Fibroblast of lung (primary cell): Measurements from ENCODE around the gene C2CD4B. TPM values are rescaled to one million over a fixed set of nuclear protein-coding genes. Genes with fewer than 3 reads are reported as not detected.

Experiments used
- DNase-seq, 2 donors: peaks; one replicate each; pipeline versions ENCODE4 v3.0.0 to v3.0.0-alpha.2; 2010; ENCODE audit warnings: low read depth in 2 of 2
- H2AFZ ChIP-seq: 2 replicates; pipeline ENCODE4 v1.5.1; 2012; ENCODE audit warnings: low read length, control low read depth, inconsistent platforms
- H3K27ac ChIP-seq: 2 replicates; pipeline ENCODE4 v1.5.1; 2011; ENCODE audit warnings: low read length, control low read depth; ENCODE audit not compliant: insufficient read depth
- H3K27me3 ChIP-seq: 2 replicates; pipeline ENCODE4 v1.5.1; 2011; ENCODE audit warnings: mild to moderate bottlenecking, low read length; ENCODE audit not compliant: control insufficient read depth, insufficient read depth
- H3K36me3 ChIP-seq: 2 replicates; pipeline ENCODE4 v1.5.1; 2011; ENCODE audit warnings: low read length; ENCODE audit not compliant: control insufficient read depth, insufficient read depth
- H3K4me1 ChIP-seq: 2 replicates; pipeline ENCODE4 v1.5.1; 2011; ENCODE audit warnings: low read length; ENCODE audit not compliant: control insufficient read depth, insufficient read depth; ENCODE audit errors: extremely low read depth
- H3K4me2 ChIP-seq: 2 replicates; pipeline ENCODE4 v1.5.1; 2011; ENCODE audit warnings: low read length, control low read depth; ENCODE audit not compliant: insufficient read depth; ENCODE audit errors: extremely low read depth
- H3K4me3 ChIP-seq, 4 experiments: fragments of 200-600 bp in 1 of 4; sonication (generic) in 1 of 4; replicated peaks in 1 of 4; 2 replicates each; pipeline ENCODE4 v1.5.1; 2011 to 2016; ENCODE audit warnings: low read length in 4 of 4, low read depth in 3 of 4, mild to moderate bottlenecking in 3 of 4, control low read depth in 2 of 4, inconsistent platforms in 1 of 4, mixed read lengths in 1 of 4; ENCODE audit not compliant: insufficient read depth in 1 of 4; ENCODE audit errors: control extremely low read depth in 1 of 4
- H3K79me2 ChIP-seq: 2 replicates; pipeline ENCODE4 v1.5.1; 2012; ENCODE audit warnings: mild to moderate bottlenecking, low read length, inconsistent platforms; ENCODE audit not compliant: control insufficient read depth, insufficient read depth
- H3K9ac ChIP-seq: 2 replicates; pipeline ENCODE4 v1.5.1; 2011; ENCODE audit warnings: mild to moderate bottlenecking, low read length, control low read depth; ENCODE audit not compliant: insufficient read depth
- H3K9me3 ChIP-seq: 2 replicates; pipeline ENCODE4 v1.5.1; 2012; ENCODE audit warnings: low read depth, low read length; ENCODE audit not compliant: control insufficient read depth, insufficient read depth
- H4K20me1 ChIP-seq: 2 replicates; pipeline ENCODE4 v1.5.1; 2011; ENCODE audit warnings: low read length; ENCODE audit not compliant: control insufficient read depth, insufficient read depth; ENCODE audit errors: extremely low read depth
- CTCF ChIP-seq, 2 donors: IDR thresholded peaks in 1 of 2; conservative IDR thresholded peaks in 1 of 2; 1 replicate in 1 of 2; 2 replicates in 1 of 2; pipeline ENCODE4 v1.5.1; 2011 to 2012; ENCODE audit warnings: low read length in 2 of 2, control low read depth in 1 of 2, inconsistent platforms in 1 of 2, low read depth in 1 of 2, mild to moderate bottlenecking in 1 of 2
- EZH2 ChIP-seq: IDR thresholded peaks from 2 replicates; pipeline ENCODE4 v1.5.1; 2012; ENCODE audit warnings: low read length, control low read depth, mild to moderate bottlenecking; ENCODE audit errors: missing control alignments
- polyA plus RNA-seq, 2 donors: library from polyadenylated mRNA; depleted of rRNA in 1 of 2; stranded (reverse) in 1 of 2; unstranded in 1 of 2; fragments of >200 nt; gene quantifications; 2 replicates each; pipeline ENCODE4 v1.2.1, GENCODE V29; 2011 to 2012; ENCODE audit warnings: missing spikeins in 1 of 2
- total RNA-seq: library from RNA; depleted of rRNA; stranded (reverse); fragments of >200 nt; gene quantifications from 2 replicates; pipeline ENCODE4 v1.2.1, GENCODE V29; 2014

C2CD4B gene
- total and polyA plus RNA-seq, 2 donors (not counting 1 experiment from before 2014, with no cell fraction given), result not detected

- H3K27me3 ChIP-seq, result peaks cover 7% of the 10 kb centered on the region
- H3K79me2 ChIP-seq, result no peaks in the 10 kb centered on the region
- no peak overlapping the region for H3K4me2 ChIP-seq
- H3K4me1 ChIP-seq, result no peaks in the 10 kb centered on the region
- no peak overlapping the region for H3K9ac ChIP-seq
- no peaks in the 10 kb centered on the region for H3K36me3 ChIP-seq
- H3K27ac ChIP-seq, result no peak overlapping the region
- H2AFZ ChIP-seq, result no peak overlapping the region
- H4K20me1 ChIP-seq, result no peaks in the 10 kb centered on the region
- no peak for TF ChIP-seq CTCF (conservative IDR thresholded peaks at IDR 0.05 in 1 of 2, IDR thresholded peaks at IDR 0.05 in 1 of 2; ENCODE audit: low read depth in 1 of 2, low read length in 2 of 2)
- no peak for TF ChIP-seq EZH2
- no peaks in the 10 kb centered on the region for H3K9me3 ChIP-seq
- H3K4me3 ChIP-seq, result no peak overlapping the region
- no peak for DNase-seq
Measured at GRCh38 chr15:62186578-62186977, 21.5 kb upstream of the C2CD4B start.

GRCh38 chr15:62183130-62183529, 18.0 kb upstream of the C2CD4B start:
- no peak overlapping the region for H2AFZ ChIP-seq
- H3K27me3 ChIP-seq, result no peaks in the 10 kb centered on the region
- no peaks in the 10 kb centered on the region for H3K79me2 ChIP-seq
- H3K4me1 ChIP-seq, result no peaks in the 10 kb centered on the region
- TF ChIP-seq EZH2, result no peak
- no peak for TF ChIP-seq CTCF (conservative IDR thresholded peaks at IDR 0.05 in 1 of 2, IDR thresholded peaks at IDR 0.05 in 1 of 2; ENCODE audit: low read depth in 1 of 2, low read length in 2 of 2)
- no peak overlapping the region for H3K27ac ChIP-seq
- no peaks in the 10 kb centered on the region for H4K20me1 ChIP-seq
- no peak for DNase-seq
- H3K4me2 ChIP-seq, result no peak overlapping the region
- H3K9ac ChIP-seq, result no peak overlapping the region
- no peaks in the 10 kb centered on the region for H3K36me3 ChIP-seq
- H3K9me3 ChIP-seq, result no peaks in the 10 kb centered on the region
- no peak overlapping the region for H3K4me3 ChIP-seq

- H3K27me3 ChIP-seq, result peaks cover 8% of the 10 kb centered on the region
- no peaks in the 10 kb centered on the region for H4K20me1 ChIP-seq
- no peaks in the 10 kb centered on the region for H3K79me2 ChIP-seq
- H3K36me3 ChIP-seq, result no peaks in the 10 kb centered on the region
- DNase-seq, result peak in 1 of 2 donors; percentile 6
- no peak overlapping the region for H2AFZ ChIP-seq
- H3K4me1 ChIP-seq, result no peaks in the 10 kb centered on the region
- H3K27ac ChIP-seq, result no peak overlapping the region
- H3K9ac ChIP-seq, result no peak overlapping the region
- no peak overlapping the region for H3K4me2 ChIP-seq
- no peak overlapping the region for H3K4me3 ChIP-seq
- TF ChIP-seq EZH2 (no peak), CTCF (conservative IDR thresholded peaks at IDR 0.05 in 1 of 2, IDR thresholded peaks at IDR 0.05 in 1 of 2; ENCODE audit: low read depth in 1 of 2, low read length in 2 of 2) (no peak)
- H3K9me3 ChIP-seq, result no peaks in the 10 kb centered on the region
Measured at GRCh38 chr15:62173215-62173614, 8.1 kb upstream of the C2CD4B start.
